NB4 (cell line): Measurements from ENCODE around the gene RAB23.

Experiments
- CTCF ChIP-seq: IDR thresholded peaks from one replicate; pipeline ENCODE4 v1.5.1; 2012; ENCODE audit warnings: low read depth, low read length
- POLR2A ChIP-seq: IDR thresholded peaks from 2 replicates; pipeline ENCODE4 v1.6.1; 2011; ENCODE audit warnings: mild to moderate bottlenecking; ENCODE audit not compliant: insufficient read length; ENCODE audit errors: extremely low read depth

GRCh38 chr6:57177545-57178265 lies 44.4 kb downstream of the RAB23 start:
- TF ChIP-seq CTCF (no peak), POLR2A (no peak)
